Measurements from ENCODE around the gene RYR3.

The RYR3 gene

GRCh38 chr15:33382491-33382890 is 71.7 kb downstream of the RYR3 start:
- Histone ChIP-seq H3K27ac (ENCODE audit: low read length) (no peak overlapping the region), H3K4me1 (ENCODE audit: low read length) (no peaks in the 10 kb centered on the region), H3K9me2 (replicated peaks; ENCODE audit: insufficient read depth, low read length) (no peaks in the 10 kb centered on the region), H2AFZ (ENCODE audit: low read length) (no peak overlapping the region), H3K27me3 (replicated peaks; ENCODE audit: insufficient read depth, low read length) (no peaks in the 10 kb centered on the region), H3F3A (ENCODE audit: insufficient read depth, low read length) (no peaks in the 10 kb centered on the region), H3K79me2 (ENCODE audit: low read length) (no peaks in the 10 kb centered on the region), H3K4me2 (ENCODE audit: low read depth, low read length) (no peak overlapping the region), H3K9me3 (replicated peaks; ENCODE audit: insufficient read depth, low read length) (no peaks in the 10 kb centered on the region), H3K36me3 (replicated peaks; ENCODE audit: insufficient read depth, low read length) (no peaks in the 10 kb centered on the region), H3K4me3 (ENCODE audit: low read length) (no peak overlapping the region), H4K20me1 (ENCODE audit: insufficient read depth, low read length) (no peaks in the 10 kb centered on the region), H3K9ac (ENCODE audit: low read length) (no peak overlapping the region)
- DNase-seq = no peak
- TF ChIP-seq EZH2phosphoT487 (IDR thresholded peaks at IDR 0.05; ENCODE audit: low read length) (no peak), CTCF (IDR thresholded peaks at IDR 0.05; ENCODE audit: low read length) (no peak), EZH2 (optimal IDR thresholded peaks at IDR 0.05; ENCODE audit: low read depth, low read length) (no peak)

GRCh38 chr15:33384307-33384706 is 73.5 kb downstream of the RYR3 start:
- no peaks in the 10 kb centered on the region for H3K79me2 ChIP-seq (ENCODE audit: low read length)
- no peaks in the 10 kb centered on the region for H3K9me3 ChIP-seq (replicated peaks; ENCODE audit: insufficient read depth, low read length)
- TF ChIP-seq CTCF (IDR thresholded peaks at IDR 0.05; ENCODE audit: low read length) (no peak), EZH2phosphoT487 (IDR thresholded peaks at IDR 0.05; ENCODE audit: low read length) (no peak), EZH2 (optimal IDR thresholded peaks at IDR 0.05; ENCODE audit: low read depth, low read length) (no peak)
- no peak overlapping the region for H3K4me3 ChIP-seq (ENCODE audit: low read length)
- H3K4me2 ChIP-seq (ENCODE audit: low read depth, low read length) = no peak overlapping the region
- H3K9ac ChIP-seq (ENCODE audit: low read length) = no peak overlapping the region
- H2AFZ ChIP-seq (ENCODE audit: low read length) = no peak overlapping the region
- H3K27ac ChIP-seq (ENCODE audit: low read length) = no peak overlapping the region
- no peak for DNase-seq
- no peaks in the 10 kb centered on the region for H3K27me3 ChIP-seq (replicated peaks; ENCODE audit: insufficient read depth, low read length)
- no peaks in the 10 kb centered on the region for H3K9me2 ChIP-seq (replicated peaks; ENCODE audit: insufficient read depth, low read length)
- no peaks in the 10 kb centered on the region for H4K20me1 ChIP-seq (ENCODE audit: insufficient read depth, low read length)
- no peaks in the 10 kb centered on the region for H3K4me1 ChIP-seq (ENCODE audit: low read length)
- no peaks in the 10 kb centered on the region for H3F3A ChIP-seq (ENCODE audit: insufficient read depth, low read length)
- H3K36me3 ChIP-seq (replicated peaks; ENCODE audit: insufficient read depth, low read length) = no peaks in the 10 kb centered on the region

GRCh38 chr15:33392453-33392852 is 81.7 kb downstream of the RYR3 start:
- H4K20me1 ChIP-seq (ENCODE audit: insufficient read depth, low read length) = no peaks in the 10 kb centered on the region
- H3K27ac ChIP-seq (ENCODE audit: low read length) = no peak overlapping the region
- no peak overlapping the region for H3K9ac ChIP-seq (ENCODE audit: low read length)
- no peak overlapping the region for H3K4me3 ChIP-seq (ENCODE audit: low read length)
- no peaks in the 10 kb centered on the region for H3K9me3 ChIP-seq (replicated peaks; ENCODE audit: insufficient read depth, low read length)
- no peak for TF ChIP-seq EZH2phosphoT487 (IDR thresholded peaks at IDR 0.05; ENCODE audit: low read length)
- TF ChIP-seq CTCF (IDR thresholded peaks at IDR 0.05; ENCODE audit: low read length) = no peak
- no peak for TF ChIP-seq EZH2 (optimal IDR thresholded peaks at IDR 0.05; ENCODE audit: low read depth, low read length)
- H3K9me2 ChIP-seq (replicated peaks; ENCODE audit: insufficient read depth, low read length) = no peaks in the 10 kb centered on the region
- no peaks in the 10 kb centered on the region for H3F3A ChIP-seq (ENCODE audit: insufficient read depth, low read length)
- H2AFZ ChIP-seq (ENCODE audit: low read length) = no peak overlapping the region
- no peaks in the 10 kb centered on the region for H3K36me3 ChIP-seq (replicated peaks; ENCODE audit: insufficient read depth, low read length)
- no peaks in the 10 kb centered on the region for H3K4me1 ChIP-seq (ENCODE audit: low read length)
- no peak for DNase-seq
- no peak overlapping the region for H3K4me2 ChIP-seq (ENCODE audit: low read depth, low read length)
- no peaks in the 10 kb centered on the region for H3K79me2 ChIP-seq (ENCODE audit: low read length)
- no peaks in the 10 kb centered on the region for H3K27me3 ChIP-seq (replicated peaks; ENCODE audit: insufficient read depth, low read length)
